Astrocyte of the hippocampus (primary cell): Measurements from ENCODE around the gene ARHGEF28.

ENCODE experiments used
- DNase-seq: peaks from one replicate; pipeline ENCODE4 v3.0.0; 2011; ENCODE audit warnings: low read depth, low spot score

Gene ARHGEF28

GRCh38 chr5:73935719-73936118, 309.7 kb downstream of the ARHGEF28 start:
- no peak for DNase-seq

- peak; percentile 97 for DNase-seq
Observed at GRCh38 chr5:73938280-73938937, 312.4 kb downstream of the ARHGEF28 start.

GRCh38 chr5:73938938-73939320, 312.9 kb downstream of the ARHGEF28 start:
- no peak for DNase-seq

- DNase-seq, result no peak
Observed at GRCh38 chr5:73939557-73939956, 313.6 kb downstream of the ARHGEF28 start.

DNA sequence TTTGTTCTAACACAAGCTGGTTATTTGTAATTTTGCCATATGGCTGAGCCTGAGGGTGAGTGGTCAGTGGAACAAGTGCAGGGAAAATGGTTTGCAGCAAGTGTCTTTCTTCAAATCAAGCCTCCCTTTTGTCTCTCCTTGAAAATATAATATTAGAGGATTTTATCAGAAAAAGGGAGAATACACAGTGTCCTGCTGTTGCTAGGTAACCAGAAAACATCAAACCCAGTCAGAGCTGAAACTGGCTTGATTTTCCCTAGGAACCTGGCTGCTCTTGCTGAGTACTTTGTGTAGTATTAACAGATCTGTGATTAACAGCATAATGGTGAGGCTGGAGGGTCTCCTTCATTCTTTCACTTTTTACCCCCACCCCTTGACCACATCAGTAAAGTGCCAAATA, 314.0 kb downstream of the ARHGEF28 start:
- DNase-seq, result peak; percentile 74

DNA sequence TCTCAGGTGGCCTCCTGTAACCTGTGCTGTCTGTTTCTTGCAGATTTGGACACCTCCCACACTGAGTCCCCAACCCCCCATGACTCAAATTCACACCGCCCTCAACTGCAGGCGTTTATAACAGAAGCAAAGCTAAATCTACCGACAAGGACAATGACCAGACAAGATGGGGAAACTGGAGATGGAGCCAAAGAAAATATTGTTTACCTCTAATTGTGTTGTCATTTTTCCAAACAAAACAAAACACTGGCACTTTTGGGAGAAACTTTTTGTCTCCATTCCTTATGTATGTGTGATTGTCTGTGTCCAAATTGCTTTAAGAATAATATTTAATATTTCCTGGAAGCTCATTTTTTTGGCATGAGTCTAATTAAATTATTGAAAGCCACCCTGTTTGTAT, 314.8 kb downstream of the ARHGEF28 start:
- no peak for DNase-seq

DNA sequence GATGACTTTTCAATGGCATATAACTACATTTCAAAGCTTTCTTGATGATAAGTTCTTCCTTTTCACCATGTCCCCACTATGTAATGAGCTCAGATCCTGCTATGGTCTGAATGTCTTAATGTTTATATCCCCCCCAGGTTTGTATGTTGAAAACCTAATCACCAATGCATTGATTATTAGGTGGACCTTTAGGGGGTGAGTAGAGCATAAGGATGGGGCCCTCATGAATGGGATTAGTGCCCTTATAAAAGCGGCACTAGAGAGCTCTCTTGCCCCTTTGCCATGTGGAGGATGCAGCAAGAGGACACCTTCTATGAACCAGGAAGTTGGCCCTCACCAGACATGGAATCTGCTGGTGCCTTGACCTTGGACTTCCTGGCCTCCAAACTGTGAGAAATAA, 316.8 kb downstream of the ARHGEF28 start:
- DNase-seq, result no peak

DNA sequence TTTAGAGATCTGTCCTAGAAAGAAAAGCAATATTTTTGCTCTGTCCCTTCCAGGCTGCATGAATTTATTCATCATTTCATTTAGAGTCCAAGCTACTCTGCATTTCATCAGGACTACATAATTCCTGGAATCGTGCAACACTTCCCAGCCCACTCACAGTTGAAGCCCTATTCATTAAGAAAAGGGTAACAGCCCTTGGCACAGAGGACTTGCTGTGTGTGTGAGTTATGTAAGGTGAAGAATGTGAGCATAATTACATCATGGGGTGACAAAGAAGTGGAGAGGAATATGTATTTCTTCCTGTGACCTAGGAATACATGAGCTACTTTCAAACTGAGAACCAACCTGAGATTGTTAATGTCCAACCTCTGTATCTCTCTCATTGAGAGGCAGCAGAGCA, 317.4 kb downstream of the ARHGEF28 start:
- no peak for DNase-seq

GRCh38 chr5:73944581-73944980, 318.6 kb downstream of the ARHGEF28 start:
- no peak for DNase-seq

- no peak for DNase-seq
Observed at GRCh38 chr5:73945505-73945904, 319.5 kb downstream of the ARHGEF28 start.

- no peak for DNase-seq
Observed at GRCh38 chr5:73946278-73946677, 320.3 kb downstream of the ARHGEF28 start.

- no peak for DNase-seq
Observed at GRCh38 chr5:73946919-73947602, 321.1 kb downstream of the ARHGEF28 start.

GRCh38 chr5:73947906-73948640, 322.1 kb downstream of the ARHGEF28 start:
- DNase-seq, result no peak

- DNase-seq, result no peak
Observed at GRCh38 chr5:73948720-73949119, 322.7 kb downstream of the ARHGEF28 start.

DNA sequence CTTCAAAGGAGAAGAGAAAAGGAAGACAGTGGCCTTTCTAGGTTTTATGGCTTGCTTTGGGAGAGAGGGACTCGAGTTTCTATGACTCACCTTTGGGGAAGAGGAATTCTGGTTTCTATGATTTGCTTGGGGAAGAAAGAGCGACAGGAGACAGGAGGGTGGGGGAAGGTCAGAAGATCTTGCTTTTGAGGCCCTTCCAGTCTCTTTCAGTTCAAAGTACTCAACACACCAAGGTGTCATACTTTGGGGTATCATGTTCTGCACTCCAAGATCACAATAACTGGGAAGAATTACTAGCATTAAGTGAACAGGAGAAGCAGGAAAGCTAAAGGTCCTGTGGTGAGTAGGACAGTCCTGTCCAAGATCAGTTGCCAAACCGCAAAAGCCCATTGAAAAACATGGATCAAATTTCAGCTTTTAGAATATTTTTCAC, 324.5 kb downstream of the ARHGEF28 start:
- no peak for DNase-seq

GRCh38 chr5:73950912-73951430, 325.0 kb downstream of the ARHGEF28 start:
- no peak for DNase-seq

- DNase-seq, result no peak
Observed at GRCh38 chr5:73952872-73953271, 326.9 kb downstream of the ARHGEF28 start.

DNA sequence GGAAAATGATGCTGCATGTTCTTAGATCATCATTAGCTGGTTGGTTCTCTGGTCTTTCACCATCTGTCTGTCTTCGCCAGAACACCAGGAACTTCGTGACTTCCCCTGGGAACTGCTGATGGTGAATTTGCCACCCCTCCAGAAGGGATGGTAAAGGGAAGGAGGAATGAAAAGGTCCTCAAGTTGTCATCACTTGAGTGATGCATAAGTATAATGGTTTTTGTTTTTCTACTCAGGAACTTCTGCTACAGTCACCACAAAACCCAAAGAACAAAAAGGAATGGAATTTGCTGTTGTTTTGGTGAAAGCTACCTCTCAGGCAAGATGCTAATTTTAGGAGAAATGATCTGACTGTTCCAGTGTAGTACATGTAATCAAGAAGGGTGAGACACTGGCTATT, 328.4 kb downstream of the ARHGEF28 start:
- DNase-seq, result peak; percentile 63

DNA sequence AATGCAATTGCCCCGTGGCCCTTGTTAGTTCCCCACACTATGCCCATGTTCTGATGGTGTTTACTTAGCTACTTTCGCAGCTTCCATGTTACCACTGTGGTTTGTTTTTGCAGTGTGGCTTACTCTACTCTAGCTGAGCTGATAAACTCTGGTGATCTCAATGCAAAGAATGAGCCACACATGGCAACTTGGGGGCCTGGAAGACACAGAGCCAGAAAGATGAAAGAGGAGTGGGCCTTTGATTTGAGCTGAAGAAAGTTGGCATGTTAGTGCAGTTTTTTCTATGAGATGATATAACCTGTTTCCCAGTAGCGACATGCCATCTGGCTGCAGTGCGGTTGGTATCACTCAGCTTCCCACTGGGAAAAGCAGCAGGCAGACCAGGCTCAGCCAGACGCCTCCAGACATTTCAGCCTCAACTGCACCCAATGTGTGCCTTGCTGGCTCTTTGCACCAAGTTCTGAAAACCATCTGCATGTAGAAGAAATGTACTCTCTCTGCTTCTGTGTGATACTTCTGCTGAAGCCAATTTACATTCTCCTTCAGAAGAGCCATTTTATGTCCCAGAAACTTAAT, 329.4 kb downstream of the ARHGEF28 start:
- DNase-seq, result peak; percentile 67

DNA sequence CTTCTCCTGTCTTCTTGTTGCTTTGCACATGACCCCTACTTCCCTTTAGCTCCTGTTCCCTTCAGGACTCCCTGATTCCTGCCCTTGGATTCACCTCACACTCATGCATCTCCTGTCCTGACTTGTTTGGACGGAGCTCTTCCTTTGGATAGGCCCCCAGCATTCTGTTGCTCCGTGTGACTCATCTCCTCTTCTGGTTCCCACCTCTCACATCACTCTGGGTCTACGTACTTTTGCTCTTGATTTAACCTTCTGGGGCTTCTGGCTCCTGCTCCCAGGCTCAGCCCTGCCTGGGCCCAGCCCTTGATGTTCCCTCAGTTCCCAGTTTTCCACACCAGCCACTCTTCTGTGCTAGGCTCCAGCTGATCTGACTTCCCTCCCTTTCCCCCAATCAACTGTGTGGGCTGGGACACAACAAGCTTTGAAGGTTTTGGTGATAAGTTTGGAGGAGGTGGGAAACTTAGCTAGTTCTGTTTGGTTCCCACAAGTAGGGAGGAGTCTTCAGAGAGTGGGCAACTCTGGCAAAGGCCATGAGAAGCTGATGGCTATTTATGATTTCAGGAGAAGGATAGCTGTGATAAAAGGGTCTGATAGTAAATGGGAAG, 331.5 kb downstream of the ARHGEF28 start:
- DNase-seq, result no peak

DNA sequence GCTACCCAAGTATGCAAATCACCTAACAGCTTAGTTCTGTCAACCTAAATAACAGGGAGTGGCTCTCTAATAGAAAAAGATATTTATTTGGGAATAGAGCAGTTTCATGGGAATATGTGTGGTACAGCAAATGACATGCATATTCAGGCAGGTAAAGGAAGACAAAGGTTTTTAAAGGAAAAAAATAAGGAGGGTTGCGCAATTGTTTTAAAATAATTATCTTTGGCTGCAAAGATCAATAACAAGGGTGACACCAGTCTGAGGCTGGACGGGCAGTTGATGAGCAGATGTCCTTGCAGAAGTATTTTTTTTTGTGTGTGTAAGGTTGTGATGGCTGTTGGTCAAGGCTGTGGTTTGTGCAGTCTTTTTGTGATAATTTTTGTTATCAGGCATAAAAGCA, 332.0 kb downstream of the ARHGEF28 start:
- no peak for DNase-seq

- DNase-seq, result no peak
Observed at GRCh38 chr5:73960023-73960422, 334.0 kb downstream of the ARHGEF28 start.
